HEK293 (cell line): ENCODE data around the gene DNAL4.

Experiments used
- CTCF ChIA-PET: fragments of 350-600 bp; formaldehyde crosslinking; extraction: SDS; loops from one replicate; lab custom pipeline; 2021; ENCODE audit warnings: antibody characterized with exemption; lab: Yijun Ruan, JAX
- POLR2A ChIA-PET: fragments of 300-600 bp; formaldehyde crosslinking; extraction: SDS; loops from one replicate; lab custom pipeline; 2020; ENCODE audit warnings: antibody characterized with exemption, inconsistent platforms; lab: Yijun Ruan, JAX
- H3K27ac ChIP-seq: fragments of 200-500 bp; sonication (Bioruptor generic); 2 replicates; pipeline ENCODE4 v1.5.1; 2014; ENCODE audit warnings: low read depth, low read length, control low read depth, inconsistent platforms; ENCODE audit errors: extremely low read depth
- H3K36me3 ChIP-seq, 2 experiments: fragments of 200-500 bp in 1 of 2; sonication (Bioruptor generic) in 1 of 2; 1 replicate in 1 of 2; 2 replicates in 1 of 2; pipeline ENCODE4 v1.5.1; 2014 to 2017; ENCODE audit warnings: inconsistent platforms in 2 of 2, low read length in 2 of 2; ENCODE audit not compliant: control insufficient read depth in 2 of 2, insufficient read depth in 1 of 2
- H3K4me1 ChIP-seq: fragments of 200-500 bp; sonication (Bioruptor generic); 2 replicates; pipeline ENCODE4 v1.5.1; 2014; ENCODE audit warnings: mild to moderate bottlenecking, low read length, inconsistent platforms; ENCODE audit not compliant: control insufficient read depth, insufficient read depth
- H3K4me3 ChIP-seq: 2 replicates; pipeline ENCODE4 v1.5.1; 2011; ENCODE audit warnings: low read depth, mild to moderate bottlenecking, control low read depth, low read length, moderate library complexity
- H3K9me3 ChIP-seq: fragments of 200-500 bp; sonication (Bioruptor generic); 2 replicates; pipeline ENCODE4 v1.5.1; 2014; ENCODE audit warnings: low read depth, low read length, inconsistent platforms; ENCODE audit not compliant: control insufficient read depth, insufficient read depth
- AEBP2 ChIP-seq: fragments of 450-650 bp; formaldehyde crosslinking; IDR thresholded peaks from 2 replicates; pipeline ENCODE4 v1.5.1; 2016; ENCODE audit warnings: missing biosample characterization, missing genetic modification characterization, borderline replicate concordance
- ELK4 ChIP-seq: IDR thresholded peaks from 2 replicates; pipeline ENCODE4 v1.6.1; 2011; ENCODE audit warnings: mild to moderate bottlenecking, low read depth, low read length, borderline replicate concordance
- GLI4 ChIP-seq: fragments of 450-650 bp; formaldehyde crosslinking; IDR thresholded peaks from 2 replicates; pipeline ENCODE4 v1.5.1; 2016; ENCODE audit warnings: missing biosample characterization, missing genetic modification characterization
- SCRT1 ChIP-seq: fragments of 450-650 bp; formaldehyde crosslinking; IDR thresholded peaks from 2 replicates; pipeline ENCODE4 v1.5.1; 2016; ENCODE audit warnings: missing biosample characterization, missing genetic modification characterization, borderline replicate concordance
- SETDB1 ChIP-seq: IDR thresholded peaks from one replicate; pipeline ENCODE4 v1.6.1; 2017; ENCODE audit warnings: mild to moderate bottlenecking, low read length, moderate library complexity, mixed read lengths; ENCODE audit not compliant: insufficient read length
- YY2 ChIP-seq: fragments of 450-650 bp; formaldehyde crosslinking; IDR thresholded peaks from 2 replicates; pipeline ENCODE4 v1.5.1; 2016; ENCODE audit warnings: missing biosample characterization, missing genetic modification characterization
- ZBTB48 ChIP-seq: fragments of 450-650 bp; formaldehyde crosslinking; IDR thresholded peaks from 2 replicates; pipeline ENCODE4 v1.5.1; 2016; ENCODE audit warnings: missing biosample characterization, missing genetic modification characterization
- ZFHX2 ChIP-seq: fragments of 450-650 bp; formaldehyde crosslinking; conservative IDR thresholded peaks from 2 replicates; pipeline ENCODE4 v1.5.1; 2016; ENCODE audit warnings: missing biosample characterization, missing genetic modification characterization
- ZNF148 ChIP-seq: fragments of 450-650 bp; formaldehyde crosslinking; IDR thresholded peaks from 2 replicates; pipeline ENCODE4 v1.5.0; 2017; ENCODE audit warnings: missing biosample characterization, missing genetic modification characterization, borderline replicate concordance
- ZNF174 ChIP-seq: fragments of 450-650 bp; formaldehyde crosslinking; IDR thresholded peaks from 2 replicates; pipeline ENCODE4 v1.5.0; 2017; ENCODE audit warnings: missing biosample characterization, mild to moderate bottlenecking, missing genetic modification characterization
- ZNF274 ChIP-seq, 2 experiments: fragments of 200-500 bp in 1 of 2; fragments of 450-650 bp in 1 of 2; sonication (Bioruptor generic) in 1 of 2; formaldehyde crosslinking in 1 of 2; IDR thresholded peaks; 2 replicates each; pipeline versions ENCODE4 v1.5.1 to v1.6.1; 2014 to 2016; ENCODE audit warnings: borderline replicate concordance in 1 of 2, inconsistent platforms in 1 of 2, low read length in 1 of 2, missing biosample characterization in 1 of 2, missing genetic modification characterization in 1 of 2
- ZNF335 ChIP-seq: fragments of 450-650 bp; formaldehyde crosslinking; conservative IDR thresholded peaks from 2 replicates; pipeline ENCODE4 v1.5.1; 2016; ENCODE audit warnings: missing biosample characterization, missing genetic modification characterization
- ZNF341 ChIP-seq: fragments of 450-650 bp; formaldehyde crosslinking; IDR thresholded peaks from 2 replicates; pipeline ENCODE4; 2016; ENCODE audit warnings: low read depth, missing biosample characterization, missing genetic modification characterization
- ZNF404 ChIP-seq: fragments of 450-650 bp; formaldehyde crosslinking; IDR thresholded peaks from 2 replicates; pipeline ENCODE4 v1.5.1; 2017; ENCODE audit warnings: missing biosample characterization, missing genetic modification characterization
- ZNF48 ChIP-seq: fragments of 450-650 bp; formaldehyde crosslinking; IDR thresholded peaks from 2 replicates; pipeline ENCODE4 v1.5.1; 2016; ENCODE audit warnings: missing biosample characterization, missing genetic modification characterization
- ZNF501 ChIP-seq: fragments of 450-650 bp; formaldehyde crosslinking; IDR thresholded peaks from 2 replicates; pipeline ENCODE4 v1.5.1; 2016; ENCODE audit warnings: missing biosample characterization, missing genetic modification characterization
- ZNF548 ChIP-seq: fragments of 450-650 bp; formaldehyde crosslinking; IDR thresholded peaks from 2 replicates; pipeline ENCODE4 v1.5.1; 2016; ENCODE audit warnings: missing biosample characterization, missing genetic modification characterization
- ZNF549 ChIP-seq: fragments of 450-650 bp; IDR thresholded peaks from 2 replicates; pipeline ENCODE4 v1.5.1; 2018; ENCODE audit warnings: missing biosample characterization, missing genetic modification characterization, mild to moderate bottlenecking, inconsistent platforms, moderate library complexity
- ZNF654 ChIP-seq: fragments of 450-650 bp; formaldehyde crosslinking; IDR thresholded peaks from 2 replicates; pipeline ENCODE4 v1.5.1; 2016; ENCODE audit warnings: low read depth, missing biosample characterization, missing genetic modification characterization
- ZNF776 ChIP-seq: fragments of 450-650 bp; formaldehyde crosslinking; IDR thresholded peaks from 2 replicates; pipeline ENCODE4 v1.5.0; 2017; ENCODE audit warnings: missing biosample characterization, missing genetic modification characterization, borderline replicate concordance
- ZNF777 ChIP-seq: fragments of 450-650 bp; formaldehyde crosslinking; IDR thresholded peaks from 2 replicates; pipeline ENCODE4 v1.5.1; 2017; ENCODE audit warnings: missing biosample characterization, missing genetic modification characterization, borderline replicate concordance
- ZSCAN18 ChIP-seq: fragments of 450-650 bp; formaldehyde crosslinking; IDR thresholded peaks from 2 replicates; pipeline ENCODE4 v1.5.1; 2016; ENCODE audit warnings: missing biosample characterization, missing genetic modification characterization
- ZSCAN4 ChIP-seq: fragments of 450-650 bp; formaldehyde crosslinking; IDR thresholded peaks from 2 replicates; pipeline ENCODE4 v1.5.1; 2017; ENCODE audit warnings: missing biosample characterization, missing genetic modification characterization

The DNAL4 gene

GRCh38 chr22:38768036-38768435 lies 25.9 kb downstream of the DNAL4 start:
- Histone ChIP-seq H3K27ac (no peak overlapping the region), H3K4me3 (no peak overlapping the region), H3K4me1 (no peaks in the 10 kb centered on the region), H3K36me3 (no peaks in the 10 kb centered on the region), H3K9me3 (no peaks in the 10 kb centered on the region)
- POLR2A ChIA-PET: interaction anchor here (0.7 to 3.3 kb wide), 4 partner anchors 12 to 95 kb away, joined by 3 to 19 read pairs (median 10); partner anchors contain the start of gene NPTXR
- no peak for TF ChIP-seq ZNF48 (tag by site-specific recombination)
- no peak for TF ChIP-seq ZSCAN4
- TF ChIP-seq ZNF148 (tag by site-specific recombination): no peak
- no peak for TF ChIP-seq ZNF501 (tag by site-specific recombination)
- no peak for TF ChIP-seq AEBP2 (tag by site-specific recombination)
- TF ChIP-seq ZNF548 (tag by site-specific recombination): no peak
- no peak for TF ChIP-seq ZSCAN18 (tag by site-specific recombination)
- TF ChIP-seq ZNF776 (tag by site-specific recombination): no peak
- no peak for TF ChIP-seq ZNF654
- no peak for TF ChIP-seq ZNF341 (tag by site-specific recombination)
- CTCF ChIA-PET: interaction anchor here (0.6 to 6.6 kb wide), 29 partner anchors 10 to 716 kb away, joined by 3 to 63 read pairs (median 8); partner anchors contain the start of genes CBX7 and NPTXR

- H3K4me1 ChIP-seq: no peaks in the 10 kb centered on the region
- TF ChIP-seq ZBTB48 (tag by site-specific recombination) (no peak), ZNF404 (no peak), ZSCAN18 (tag by site-specific recombination) (no peak), ZNF174 (tag by site-specific recombination) (no peak), SETDB1 (no peak), ZNF776 (tag by site-specific recombination) (no peak), ZNF274 (IDR thresholded peaks at IDR 0.05; ENCODE audit: low read length) (no peak), ZNF274 (tag by site-specific recombination; IDR thresholded peaks at IDR 0.05; ENCODE audit: borderline replicate concordance) (no peak), ZFHX2 (tag by site-specific recombination) (no peak), GLI4 (no peak), ZNF549 (tag by site-specific recombination) (no peak), SCRT1 (tag by site-specific recombination) (no peak), ZNF335 (no peak), ZNF777 (tag by site-specific recombination) (no peak), ELK4 (no peak), YY2 (tag by site-specific recombination) (no peak)
- ChIA-PET POLR2A (interaction anchor here (0.5 to 3.3 kb wide), 5 partner anchors 10 to 753 kb away, joined by 3 to 18 read pairs (median 4); partner anchors contain the start of gene ATF4), CTCF (interaction anchor here (0.6 to 6.6 kb wide), 16 partner anchors 9 to 398 kb away, joined by 3 to 63 read pairs (median 6); partner anchors contain the start of gene NPTXR)
- H3K4me3 ChIP-seq: no peak overlapping the region
- no peak overlapping the region for H3K27ac ChIP-seq
- H3K9me3 ChIP-seq: no peaks in the 10 kb centered on the region
- no peaks in the 10 kb centered on the region for H3K36me3 ChIP-seq
These were observed 26.6 kb downstream of the DNAL4 start for GRCh38 chr22:38767313-38767712.
